HCT116 (cell line): ENCODE results near the gene TMEM255A. TPM values are rescaled to one million over a fixed set of nuclear protein-coding genes. Genes with fewer than 3 reads are reported as not detected.
A peak's percentile ranks its signal among the peaks of the same experiment; 100 is the strongest.

Experiments
- ATAC-seq: fragments of 200-7000 bp; cut with Tn5 transposase; 2 replicates; pipeline ENCODE4 v1.9.1; 2020; ENCODE audit warnings: mild to moderate bottlenecking, moderate library complexity
- BruUV-seq: library from RNA; stranded (reverse); fragments of 400-500 nt; replicated peaks from 2 replicates; lab custom pipeline; 2021; lab: Mats Ljungman, UMichigan
- CTCF ChIA-PET: fragments of 300-600 bp; sonication (Branson Sonifier 250); formaldehyde crosslinking; loops from one replicate; lab custom pipeline; 2021; ENCODE audit warnings: antibody characterized with exemption; lab: Charles Lee
- POLR2A ChIA-PET: fragments of 300-600, 350-600 bp; sonication (Branson Sonifier 250); formaldehyde crosslinking; loops from one replicate; lab custom pipeline; 2021; ENCODE audit warnings: antibody characterized with exemption; lab: Charles Lee
- RAD21 ChIA-PET, 2 experiments: fragments of 300-600 bp; sonication (Branson Sonifier 250); formaldehyde crosslinking; loops; one replicate each; lab custom pipeline; 2023; ENCODE audit warnings: low total read pairs in 2 of 2; ENCODE audit not compliant: uncharacterized antibody in 2 of 2, unreplicated experiment in 2 of 2, low non-redundant PET in 1 of 2; lab: Charles Lee
- DNase-seq: peaks from one replicate; pipeline ENCODE4 v3.0.0-alpha.2; 2010; ENCODE audit warnings: low read depth, low spot score
- H2AFZ ChIP-seq: fragments of 200-600 bp; shearing (Covaris generic), sonication (generic); 2 replicates; pipeline ENCODE4 v1.6.1; 2017; ENCODE audit warnings: low read depth, mixed run types, mixed read lengths, antibody characterized with exemption, low read length; ENCODE audit not compliant: poor library complexity, severe bottlenecking
- H3K27ac ChIP-seq: 2 replicates; pipeline ENCODE4 v1.5.1; 2012; ENCODE audit warnings: low read depth, low read length
- H3K27me3 ChIP-seq: fragments of 200-600 bp; sonication (generic); 2 replicates; pipeline ENCODE4 v1.6.1; 2016; ENCODE audit warnings: mixed run types, low read length, mixed read lengths; ENCODE audit not compliant: insufficient read depth
- H3K36me3 ChIP-seq, 2 experiments: fragments of 200-500 bp in 1 of 2; fragments of 200-600 bp in 1 of 2; sonication (Bioruptor generic) in 1 of 2; sonication (generic) in 1 of 2; 2 replicates each; pipeline versions ENCODE4 v1.5.1 to v1.6.1; 2014 to 2016; ENCODE audit warnings: low read length in 2 of 2, inconsistent platforms in 1 of 2, mixed read lengths in 1 of 2, mixed run types in 1 of 2; ENCODE audit not compliant: insufficient read depth in 2 of 2, control insufficient read depth in 1 of 2
- H3K4me1 ChIP-seq, 2 experiments: fragments of 200-600 bp in 1 of 2; sonication (generic) in 1 of 2; 2 replicates each; pipeline versions ENCODE4 v1.5.1 to v1.6.1; 2012 to 2017; ENCODE audit warnings: low read length in 2 of 2, inconsistent platforms in 1 of 2, mild to moderate bottlenecking in 1 of 2, mixed read lengths in 1 of 2, mixed run types in 1 of 2, moderate library complexity in 1 of 2; ENCODE audit not compliant: insufficient read depth in 2 of 2, control insufficient read depth in 1 of 2
- H3K4me2 ChIP-seq: fragments of 200-600 bp; sonication (generic); 2 replicates; pipeline ENCODE4 v1.6.1; 2017; ENCODE audit warnings: mixed run types, low read length, mixed read lengths
- H3K4me3 ChIP-seq, 2 experiments: fragments of 200-600 bp in 1 of 2; sonication (generic) in 1 of 2; replicated peaks in 1 of 2; 2 replicates each; pipeline ENCODE4 v1.5.1; 2011 to 2016; ENCODE audit warnings: low read length in 2 of 2, control low read depth in 1 of 2, low read depth in 1 of 2, mild to moderate bottlenecking in 1 of 2, mixed read lengths in 1 of 2, mixed run types in 1 of 2
- H3K79me2 ChIP-seq: fragments of 200-600 bp; sonication (generic); 2 replicates; pipeline ENCODE4 v1.6.1; 2017; ENCODE audit warnings: mild to moderate bottlenecking, mixed run types, low read length, moderate library complexity, mixed read lengths; ENCODE audit not compliant: insufficient read depth
- H3K9ac ChIP-seq: fragments of 200-600 bp; sonication (generic); 2 replicates; pipeline ENCODE4 v1.6.1; 2016; ENCODE audit warnings: low read length, mixed read lengths
- H3K9me2 ChIP-seq: fragments of 200-600 bp; sonication (generic), shearing (Covaris generic); 2 replicates; pipeline ENCODE4 v1.6.1; 2017; ENCODE audit warnings: mixed run types, mild to moderate bottlenecking, moderate library complexity; ENCODE audit not compliant: insufficient read depth
- H3K9me3 ChIP-seq, 2 experiments: fragments of 200-500 bp in 1 of 2; fragments of 200-600 bp in 1 of 2; sonication (Bioruptor generic) in 1 of 2; sonication (generic) in 1 of 2; 2 replicates each; pipeline ENCODE4 v1.6.1; 2014 to 2017; ENCODE audit warnings: low read length in 2 of 2, mixed read lengths in 2 of 2, inconsistent platforms in 1 of 2, low read depth in 1 of 2, mild to moderate bottlenecking in 1 of 2, mixed run types in 1 of 2, moderate library complexity in 1 of 2; ENCODE audit not compliant: control insufficient read depth in 1 of 2, insufficient read depth in 1 of 2
- H4K20me1 ChIP-seq: fragments of 200-600 bp; sonication (generic), shearing (Covaris generic); 2 replicates; pipeline ENCODE4 v1.6.1; 2017; ENCODE audit warnings: mixed run types, mild to moderate bottlenecking, moderate library complexity; ENCODE audit not compliant: insufficient read depth
- ATF3 ChIP-seq: IDR thresholded peaks from 2 replicates; pipeline ENCODE4 v1.6.1; 2012
- CTCF ChIP-seq, 3 experiments: fragments of 200-600 bp in 1 of 3; sonication (generic) in 1 of 3; IDR thresholded peaks in 2 of 3; conservative IDR thresholded peaks in 1 of 3; 2 replicates each; pipeline ENCODE4 v1.5.1; 2012 to 2017; ENCODE audit warnings: low read depth in 2 of 3, low read length in 2 of 3, antibody characterized with exemption in 1 of 3, borderline replicate concordance in 1 of 3, control low read depth in 1 of 3, mild to moderate bottlenecking in 1 of 3, mixed read lengths in 1 of 3, mixed run types in 1 of 3, moderate library complexity in 1 of 3; ENCODE audit not compliant: insufficient read depth in 1 of 3
- ELF1 ChIP-seq: IDR thresholded peaks from 2 replicates; pipeline ENCODE4 v1.6.1; 2012; ENCODE audit warnings: low read depth, borderline replicate concordance
- EZH2 ChIP-seq: fragments of 200-600 bp; sonication (generic); IDR thresholded peaks from 2 replicates; pipeline ENCODE4 v1.6.1; 2017; ENCODE audit warnings: antibody characterized with exemption, mixed run types
- FOSL1 ChIP-seq: IDR thresholded peaks from 2 replicates; pipeline ENCODE4 v1.6.1; 2012; ENCODE audit warnings: low read depth
- JUND ChIP-seq: IDR thresholded peaks from 2 replicates; pipeline ENCODE4 v1.6.1; 2012
- POLR2A ChIP-seq: IDR thresholded peaks from 2 replicates; pipeline ENCODE4 v1.7.0; 2011; ENCODE audit warnings: borderline replicate concordance; ENCODE audit not compliant: insufficient read depth, insufficient read length; ENCODE audit errors: extremely low read depth
- RAD21 ChIP-seq: IDR thresholded peaks from 2 replicates; pipeline ENCODE4 v1.6.1; 2012; ENCODE audit warnings: low read depth, mild to moderate bottlenecking
- SIN3A ChIP-seq: IDR thresholded peaks from 2 replicates; pipeline ENCODE4 v1.6.1; 2012; ENCODE audit warnings: low read depth
- SP1 ChIP-seq: IDR thresholded peaks from 2 replicates; pipeline ENCODE4 v1.6.1; 2012; ENCODE audit warnings: low read depth
- SRF ChIP-seq: IDR thresholded peaks from 2 replicates; pipeline ENCODE4 v1.6.1; 2012; ENCODE audit warnings: low read depth
- YY1 ChIP-seq: IDR thresholded peaks from 2 replicates; pipeline ENCODE4 v1.6.1; 2011; ENCODE audit warnings: low read length, low read depth, moderate library complexity, mild to moderate bottlenecking; ENCODE audit not compliant: insufficient replicate concordance; ENCODE audit errors: extremely low read depth
- ZFX ChIP-seq: fragments of 450-650 bp; IDR thresholded peaks from 2 replicates; pipeline ENCODE4 v1.6.1; 2017
- intact Hi-C: fragments of 100-400 bp; cut with micrococcal nuclease; formaldehyde crosslinking; loops from 2 replicates; pipeline ENCODE4 v1.10.0; 2022
- total RNA-seq: library from RNA; stranded (reverse); gene quantifications from one replicate; pipeline ENCODE4 v1.2.1, GENCODE V29; 2021; ENCODE audit not compliant: unreplicated experiment
- TF ChIP-seq, protein P1 (sequence below): IDR thresholded peaks from 2 replicates; pipeline ENCODE4 v1.6.1; 2012
- TF ChIP-seq, protein P2 (sequence below): IDR thresholded peaks from 2 replicates; pipeline ENCODE4 v1.6.1; 2012; ENCODE audit warnings: low read depth

Gene TMEM255A
- total RNA-seq, 1 experiment from 2014 or later = not detected

DNA sequence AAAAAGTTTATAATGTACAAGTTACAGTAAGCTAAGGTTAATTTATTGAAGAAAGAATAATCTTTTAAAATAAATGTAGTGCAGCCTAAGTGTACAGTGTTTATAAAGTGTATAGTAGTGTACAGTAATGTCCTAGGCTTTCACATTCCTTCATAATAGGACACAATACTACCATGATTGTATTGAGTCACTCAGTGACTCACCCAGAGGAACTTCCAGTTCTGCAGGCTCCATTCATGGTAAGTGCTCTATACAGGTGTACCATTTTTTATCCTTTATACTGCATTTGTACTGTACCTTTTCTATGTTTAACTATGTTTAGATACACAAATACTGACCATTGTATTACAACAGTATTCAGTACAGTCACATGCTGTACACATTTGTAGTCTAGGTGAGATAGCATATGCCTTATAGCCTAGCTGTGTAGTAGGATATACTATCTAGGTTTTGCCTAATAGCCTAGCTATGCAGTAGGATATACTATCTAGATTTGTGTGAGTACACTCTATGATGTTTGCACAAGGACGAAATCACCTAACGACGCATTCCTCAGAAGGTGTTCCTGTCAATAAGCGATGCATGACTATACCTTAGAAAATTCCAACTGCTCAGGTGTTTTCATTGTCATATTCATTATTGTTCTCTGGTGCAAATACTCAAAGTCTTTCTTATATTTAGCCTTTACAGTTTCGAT, 5.5 kb upstream of the TMEM255A start:
- Histone ChIP-seq H3K9me2 (no peaks in the 10 kb centered on the region), H3K4me3 (no peak overlapping the region), H3K4me2 (peak overlapping the region; percentile 42), H4K20me1 (no peaks in the 10 kb centered on the region), H2AFZ (peak overlapping the region; percentile 26), H3K27me3 (no peaks in the 10 kb centered on the region), H3K36me3 (no peaks in the 10 kb centered on the region), H3K9me3 (no peaks in the 10 kb centered on the region), H3K79me2 (no peaks in the 10 kb centered on the region), H3K9ac (no peak overlapping the region), H3K4me1 (peaks cover 0 to 15% of the 10 kb centered on the region in 2 experiments; a peak in 2 of 4 replicates), H3K27ac (no peak overlapping the region)
- DNase-seq (peak; percentile 41), ATAC-seq (peak; percentile 87)
- no peak for TF ChIP-seq POLR2A
- peak; percentile 76 for TF ChIP-seq JUND
- peak; percentile 82 for TF ChIP-seq FOSL1
- peak; percentile 51; the same call in 1 of the 2 replicates for TF ChIP-seq SP1
- POLR2A ChIA-PET = no interaction called here
- intact Hi-C loops = no loop called here
- BruUV-seq = no TSS peak
- RAD21 ChIA-PET = no interaction called here
- CTCF ChIA-PET = no interaction called here

DNA sequence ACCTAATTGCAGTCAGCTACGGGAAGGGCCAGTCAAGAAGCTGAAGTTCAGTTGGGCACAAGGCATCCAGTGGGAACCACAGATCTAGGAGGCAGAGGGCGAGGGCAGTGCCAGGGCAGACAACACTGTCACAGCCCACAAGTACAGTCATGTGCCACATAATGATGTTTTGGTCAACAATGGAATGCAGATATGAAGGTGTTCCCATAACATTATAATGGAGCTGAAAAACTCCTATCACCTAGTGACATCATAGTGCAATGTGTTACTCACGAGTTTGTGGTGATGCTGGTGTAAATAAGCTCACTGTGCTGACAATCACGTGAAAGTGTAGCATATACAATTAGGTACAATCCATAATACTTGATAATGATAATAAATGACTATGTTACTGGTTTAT, 4.5 kb upstream of the TMEM255A start:
- Histone ChIP-seq H3K4me1 (peaks cover 0 to 15% of the 10 kb centered on the region in 2 experiments; a peak in 2 of 4 replicates), H3K9me3 (no peaks in the 10 kb centered on the region), H3K4me3 (no peak overlapping the region), H3K36me3 (no peaks in the 10 kb centered on the region), H2AFZ (no peak overlapping the region), H3K9ac (no peak overlapping the region), H3K9me2 (no peaks in the 10 kb centered on the region), H3K27ac (no peak overlapping the region), H3K79me2 (no peaks in the 10 kb centered on the region), H4K20me1 (no peaks in the 10 kb centered on the region), H3K27me3 (no peaks in the 10 kb centered on the region), H3K4me2 (no peak overlapping the region)
- ChIA-PET CTCF (no interaction called here), POLR2A (no interaction called here), RAD21 (no interaction called here)
- no peak for DNase-seq
- no TSS peak for BruUV-seq
- TF ChIP-seq ELF1 = no peak
- no peak for TF ChIP-seq EZH2
- TF ChIP-seq FOSL1 = no peak
- no peak for TF ChIP-seq ZFX
- no peak for TF ChIP-seq CTCF (IDR thresholded peaks at IDR 0.05 in 2 of 3, conservative IDR thresholded peaks at IDR 0.05 in 1 of 3; ENCODE audit: borderline replicate concordance in 1 of 3, insufficient read depth in 1 of 3, low read depth in 2 of 3, low read length in 2 of 3)
- TF ChIP-seq SIN3A = no peak
- no peak for TF ChIP-seq RAD21
- TF ChIP-seq YY1 = no peak
- no peak for TF ChIP-seq POLR2A
- TF ChIP-seq, protein P1, sequence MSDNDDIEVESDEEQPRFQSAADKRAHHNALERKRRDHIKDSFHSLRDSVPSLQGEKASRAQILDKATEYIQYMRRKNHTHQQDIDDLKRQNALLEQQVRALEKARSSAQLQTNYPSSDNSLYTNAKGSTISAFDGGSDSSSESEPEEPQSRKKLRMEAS = no peak
- TF ChIP-seq ATF3 = no peak
- TF ChIP-seq, protein P2, sequence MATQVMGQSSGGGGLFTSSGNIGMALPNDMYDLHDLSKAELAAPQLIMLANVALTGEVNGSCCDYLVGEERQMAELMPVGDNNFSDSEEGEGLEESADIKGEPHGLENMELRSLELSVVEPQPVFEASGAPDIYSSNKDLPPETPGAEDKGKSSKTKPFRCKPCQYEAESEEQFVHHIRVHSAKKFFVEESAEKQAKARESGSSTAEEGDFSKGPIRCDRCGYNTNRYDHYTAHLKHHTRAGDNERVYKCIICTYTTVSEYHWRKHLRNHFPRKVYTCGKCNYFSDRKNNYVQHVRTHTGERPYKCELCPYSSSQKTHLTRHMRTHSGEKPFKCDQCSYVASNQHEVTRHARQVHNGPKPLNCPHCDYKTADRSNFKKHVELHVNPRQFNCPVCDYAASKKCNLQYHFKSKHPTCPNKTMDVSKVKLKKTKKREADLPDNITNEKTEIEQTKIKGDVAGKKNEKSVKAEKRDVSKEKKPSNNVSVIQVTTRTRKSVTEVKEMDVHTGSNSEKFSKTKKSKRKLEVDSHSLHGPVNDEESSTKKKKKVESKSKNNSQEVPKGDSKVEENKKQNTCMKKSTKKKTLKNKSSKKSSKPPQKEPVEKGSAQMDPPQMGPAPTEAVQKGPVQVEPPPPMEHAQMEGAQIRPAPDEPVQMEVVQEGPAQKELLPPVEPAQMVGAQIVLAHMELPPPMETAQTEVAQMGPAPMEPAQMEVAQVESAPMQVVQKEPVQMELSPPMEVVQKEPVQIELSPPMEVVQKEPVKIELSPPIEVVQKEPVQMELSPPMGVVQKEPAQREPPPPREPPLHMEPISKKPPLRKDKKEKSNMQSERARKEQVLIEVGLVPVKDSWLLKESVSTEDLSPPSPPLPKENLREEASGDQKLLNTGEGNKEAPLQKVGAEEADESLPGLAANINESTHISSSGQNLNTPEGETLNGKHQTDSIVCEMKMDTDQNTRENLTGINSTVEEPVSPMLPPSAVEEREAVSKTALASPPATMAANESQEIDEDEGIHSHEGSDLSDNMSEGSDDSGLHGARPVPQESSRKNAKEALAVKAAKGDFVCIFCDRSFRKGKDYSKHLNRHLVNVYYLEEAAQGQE = no peak
- no peak for TF ChIP-seq SRF
- intact Hi-C loops = no loop called here
- ATAC-seq = no peak
